PC-9 (cell line): ENCODE results near the gene C10orf71. TPM values are rescaled to one million over a fixed set of nuclear protein-coding genes. Genes with fewer than 3 reads are reported as not detected.

Experiments used
- BruUV-seq: library from RNA; stranded (reverse); fragments of 400-500 nt; replicated peaks from 2 replicates; lab custom pipeline; 2021; lab: Mats Ljungman, UMichigan
- CTCF ChIA-PET: fragments of 300-600 bp; sonication (Branson Sonifier 250); formaldehyde crosslinking; loops from one replicate; lab custom pipeline; 2022; ENCODE audit warnings: antibody characterized with exemption; lab: Charles Lee
- POLR2A ChIA-PET: fragments of 300-600 bp; sonication (Branson Sonifier 250); formaldehyde crosslinking; loops from one replicate; lab custom pipeline; 2022; ENCODE audit warnings: antibody characterized with exemption; ENCODE audit not compliant: unreplicated experiment; lab: Charles Lee
- DNase-seq, 2 experiments: peaks; one replicate each; pipeline versions ENCODE4 v3.0.0 to v3.0.0-alpha.2; 2015 to 2022; ENCODE audit warnings: mixed read lengths in 1 of 2
- H2AFZ ChIP-seq: fragments of 200-600 bp; sonication (generic); 2 replicates; pipeline ENCODE4 v1.8.1; 2017; ENCODE audit warnings: antibody characterized with exemption
- H3F3A ChIP-seq: fragments of 200-600 bp; sonication (generic); 2 replicates; pipeline ENCODE4 v1.8.1; 2017; ENCODE audit warnings: antibody characterized with exemption, mild to moderate bottlenecking, low read depth; ENCODE audit not compliant: insufficient read depth
- H3K27ac ChIP-seq: fragments of 200-600 bp; sonication (generic); 2 replicates; pipeline ENCODE4 v1.6.1; 2016; ENCODE audit warnings: mixed run types
- H3K27me3 ChIP-seq: fragments of 200-600 bp; sonication (generic); 2 replicates; pipeline ENCODE4 v1.6.1; 2016; ENCODE audit warnings: low read depth, mixed run types; ENCODE audit not compliant: insufficient read depth
- H3K36me3 ChIP-seq: fragments of 200-600 bp; sonication (generic); 2 replicates; pipeline ENCODE4 v1.6.1; 2016; ENCODE audit warnings: low read depth, mixed run types
- H3K4me1 ChIP-seq: fragments of 200-600 bp; sonication (generic); replicated peaks from 2 replicates; pipeline ENCODE4 v1.6.1; 2016; ENCODE audit warnings: mixed run types; ENCODE audit not compliant: insufficient read depth
- H3K4me2 ChIP-seq: fragments of 200-600 bp; sonication (generic); 2 replicates; pipeline ENCODE4 v1.6.1; 2017; ENCODE audit warnings: mixed run types
- H3K4me3 ChIP-seq: fragments of 200-600 bp; sonication (generic); 2 replicates; pipeline ENCODE4 v1.6.1; 2016; ENCODE audit warnings: mixed run types
- H3K79me2 ChIP-seq: fragments of 200-600 bp; sonication (generic); 2 replicates; pipeline ENCODE4 v1.6.1; 2017; ENCODE audit warnings: low read depth, mixed run types
- H3K9me2 ChIP-seq: fragments of 200-600 bp; sonication (generic); 2 replicates; pipeline ENCODE4 v1.8.1; 2017; ENCODE audit warnings: mild to moderate bottlenecking; ENCODE audit not compliant: insufficient read depth
- H3K9me3 ChIP-seq: fragments of 200-600 bp; sonication (generic); 2 replicates; pipeline ENCODE4 v1.8.1; 2016; ENCODE audit warnings: low read depth; ENCODE audit not compliant: insufficient read depth
- H4K20me1 ChIP-seq: fragments of 200-600 bp; sonication (generic); 2 replicates; pipeline ENCODE4 v1.8.1; 2017; ENCODE audit not compliant: insufficient read depth
- EZH2 ChIP-seq: fragments of 200-600 bp; sonication (generic); IDR thresholded peaks from 2 replicates; pipeline ENCODE4 v1.8.0; 2017; ENCODE audit warnings: antibody characterized with exemption, low read depth
- intact Hi-C: fragments of 100-400 bp; cut with micrococcal nuclease; formaldehyde crosslinking; loops from one replicate; pipeline ENCODE4 v1.10.0; 2022; ENCODE audit not compliant: unreplicated experiment
- total RNA-seq: library from RNA; stranded (reverse); gene quantifications from 2 replicates; pipeline ENCODE4 v1.2.3, GENCODE V29; 2021
- TF ChIP-seq, protein P1 (sequence below): fragments of 200-600 bp; sonication (generic); conservative IDR thresholded peaks from 2 replicates; pipeline ENCODE4 v1.6.1; 2017; ENCODE audit warnings: mixed run types, antibody characterized with exemption, mild to moderate bottlenecking, moderate library complexity

The C10orf71 gene
- total RNA-seq, 1 experiment from 2014 or later = not detected

DNA sequence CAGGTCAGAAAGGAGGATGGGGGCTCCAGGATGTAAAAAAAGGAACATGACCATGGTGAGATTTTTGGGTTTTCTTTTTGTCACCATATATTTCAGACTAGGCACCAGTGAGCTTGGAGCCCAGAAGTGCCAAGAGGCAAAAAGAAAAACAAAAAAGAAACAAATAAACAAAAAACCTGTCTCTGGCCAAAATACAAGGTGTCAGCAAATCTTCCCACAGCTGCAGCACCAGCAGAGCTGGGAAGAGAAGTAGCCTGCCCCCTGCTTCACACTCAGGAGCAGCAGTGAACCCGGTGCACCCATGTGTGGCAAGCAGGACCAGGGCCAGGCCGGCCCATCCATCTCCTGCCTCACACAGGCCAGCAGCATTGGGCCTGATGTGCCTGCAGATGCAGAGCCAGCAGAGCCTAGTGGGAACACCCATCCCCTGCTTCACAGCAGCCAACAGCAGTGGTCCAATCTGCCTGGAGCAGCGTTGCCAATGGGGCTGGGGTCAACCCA, 34.7 kb upstream of the C10orf71 start:
- H3K4me2 ChIP-seq = no peak overlapping the region
- intact Hi-C loops = no loop called here
- H3K36me3 ChIP-seq = no peaks in the 10 kb centered on the region
- H3K27ac ChIP-seq = no peak overlapping the region
- no peak overlapping the region for H3K4me3 ChIP-seq
- H3K79me2 ChIP-seq = no peaks in the 10 kb centered on the region
- H3K27me3 ChIP-seq = peaks cover 29% of the 10 kb centered on the region
- H3K9me2 ChIP-seq = no peaks in the 10 kb centered on the region
- ChIA-PET POLR2A (no interaction called here), CTCF (no interaction called here)
- TF ChIP-seq, protein P1, sequence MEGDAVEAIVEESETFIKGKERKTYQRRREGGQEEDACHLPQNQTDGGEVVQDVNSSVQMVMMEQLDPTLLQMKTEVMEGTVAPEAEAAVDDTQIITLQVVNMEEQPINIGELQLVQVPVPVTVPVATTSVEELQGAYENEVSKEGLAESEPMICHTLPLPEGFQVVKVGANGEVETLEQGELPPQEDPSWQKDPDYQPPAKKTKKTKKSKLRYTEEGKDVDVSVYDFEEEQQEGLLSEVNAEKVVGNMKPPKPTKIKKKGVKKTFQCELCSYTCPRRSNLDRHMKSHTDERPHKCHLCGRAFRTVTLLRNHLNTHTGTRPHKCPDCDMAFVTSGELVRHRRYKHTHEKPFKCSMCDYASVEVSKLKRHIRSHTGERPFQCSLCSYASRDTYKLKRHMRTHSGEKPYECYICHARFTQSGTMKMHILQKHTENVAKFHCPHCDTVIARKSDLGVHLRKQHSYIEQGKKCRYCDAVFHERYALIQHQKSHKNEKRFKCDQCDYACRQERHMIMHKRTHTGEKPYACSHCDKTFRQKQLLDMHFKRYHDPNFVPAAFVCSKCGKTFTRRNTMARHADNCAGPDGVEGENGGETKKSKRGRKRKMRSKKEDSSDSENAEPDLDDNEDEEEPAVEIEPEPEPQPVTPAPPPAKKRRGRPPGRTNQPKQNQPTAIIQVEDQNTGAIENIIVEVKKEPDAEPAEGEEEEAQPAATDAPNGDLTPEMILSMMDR = no peak
- TF ChIP-seq EZH2 = no peak
- H2AFZ ChIP-seq = no peak overlapping the region
- no peaks in the 10 kb centered on the region for H4K20me1 ChIP-seq
- peaks cover 8% of the 10 kb centered on the region; the same call in 1 of the 2 replicates for H3K9me3 ChIP-seq
- no peaks in the 10 kb centered on the region for H3F3A ChIP-seq
- no TSS peak for BruUV-seq
- DNase-seq = no peak
- H3K4me1 ChIP-seq = no peaks in the 10 kb centered on the region

DNA sequence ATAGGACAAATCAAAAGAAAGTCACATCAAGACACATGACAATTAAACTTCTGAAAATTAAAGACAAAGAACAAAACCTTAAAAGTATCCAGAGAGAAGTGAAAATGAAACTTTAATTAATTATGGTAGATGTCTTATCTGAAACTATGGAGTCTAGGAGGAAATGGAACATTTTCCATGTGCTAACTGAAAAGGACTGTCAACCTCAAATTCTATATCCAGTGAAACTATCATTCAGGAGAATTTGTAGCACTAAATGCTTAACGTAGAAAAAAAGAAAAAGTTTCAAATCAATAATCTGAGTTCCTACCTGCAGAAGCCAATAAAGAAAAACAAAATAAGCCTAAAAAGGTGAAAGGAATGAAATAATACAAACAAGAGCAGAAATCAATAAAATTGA, 33.1 kb upstream of the C10orf71 start:
- POLR2A ChIA-PET = no interaction called here
- Histone ChIP-seq H3K4me2 (no peak overlapping the region), H3K36me3 (no peaks in the 10 kb centered on the region), H3K9me2 (no peaks in the 10 kb centered on the region), H3K79me2 (no peaks in the 10 kb centered on the region), H3F3A (no peaks in the 10 kb centered on the region), H3K9me3 (peaks cover 8% of the 10 kb centered on the region; the same call in 1 of the 2 replicates), H3K27ac (no peak overlapping the region), H4K20me1 (no peaks in the 10 kb centered on the region), H2AFZ (no peak overlapping the region), H3K27me3 (peaks cover 20% of the 10 kb centered on the region), H3K4me1 (no peaks in the 10 kb centered on the region), H3K4me3 (no peak overlapping the region)
- DNase-seq = no peak
- no TSS peak for BruUV-seq
- intact Hi-C loops = no loop called here
- no peak for TF ChIP-seq EZH2
- TF ChIP-seq, protein P1 = no peak
- CTCF ChIA-PET = no interaction called here

DNA sequence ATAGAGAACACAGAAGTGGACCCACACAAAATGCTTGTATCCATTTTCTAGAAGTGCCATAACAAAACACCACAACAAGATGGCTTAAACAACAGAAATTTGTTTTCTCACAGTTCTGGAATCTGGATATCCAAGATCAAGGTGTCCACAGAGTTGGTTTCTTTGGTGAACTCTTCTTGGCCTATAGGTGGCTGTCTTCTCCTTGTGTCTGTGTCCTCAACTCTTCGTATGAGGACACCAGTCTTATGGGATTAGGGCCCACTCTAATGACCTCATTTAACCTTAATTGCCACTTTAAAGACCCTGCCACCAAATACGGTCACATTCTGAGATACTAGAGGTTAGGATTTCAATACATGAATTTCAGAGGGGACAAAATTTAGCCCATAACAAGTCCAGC, 30.8 kb upstream of the C10orf71 start:
- Histone ChIP-seq H3K4me2 (no peak overlapping the region), H3K9me3 (peaks cover 8% of the 10 kb centered on the region; the same call in 1 of the 2 replicates), H3F3A (no peaks in the 10 kb centered on the region), H3K79me2 (no peaks in the 10 kb centered on the region), H3K4me1 (no peaks in the 10 kb centered on the region), H2AFZ (no peak overlapping the region), H3K4me3 (no peak overlapping the region), H3K27me3 (peaks cover 24% of the 10 kb centered on the region), H3K36me3 (no peaks in the 10 kb centered on the region), H3K9me2 (no peaks in the 10 kb centered on the region), H3K27ac (no peak overlapping the region), H4K20me1 (no peaks in the 10 kb centered on the region)
- TF ChIP-seq, protein P1 = no peak
- TF ChIP-seq EZH2 = no peak
- POLR2A ChIA-PET = no interaction called here
- no peak for DNase-seq
- BruUV-seq = no TSS peak
- CTCF ChIA-PET = no interaction called here
- intact Hi-C loops = no loop called here
